ENCODE results near the gene PRRT3. TPM values are rescaled to one million over a fixed set of nuclear protein-coding genes. Genes with fewer than 3 reads are reported as not detected.

Gene PRRT3
- total and polyA plus RNA-seq, 2 donors (not counting 3 experiments of a cell fraction or from before 2014, with no cell fraction given), result 1.5 TPM

DNA sequence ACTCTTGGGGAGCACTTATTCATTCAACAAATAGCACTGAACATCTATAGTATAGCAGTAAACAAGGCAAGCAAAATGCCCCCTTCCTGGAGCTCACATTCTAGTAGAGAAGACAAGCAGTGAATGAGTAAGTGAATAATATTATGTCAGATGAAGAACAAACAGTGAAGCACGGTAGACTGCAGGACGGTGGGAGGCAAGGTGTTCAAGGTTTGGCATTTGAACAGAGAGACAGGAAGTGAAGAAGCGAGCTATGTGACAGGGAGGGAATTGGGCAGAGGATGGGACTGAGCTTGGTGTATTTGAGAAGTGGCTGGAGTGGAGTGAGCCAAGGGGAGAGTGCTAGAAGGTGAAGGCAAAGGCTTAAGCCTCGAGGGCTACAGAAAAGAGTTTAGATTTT is 17.2 kb downstream of the PRRT3 start:
- no peak overlapping the region for H3K4me3 ChIP-seq (replicated peaks in 1 of 3; ENCODE audit: insufficient read depth in 1 of 3, low read depth in 1 of 3, low read length in 3 of 3)
- POLR2A ChIA-PET, result interaction anchor here (1.5 kb wide), 1 partner anchor 11 kb away, joined by 4 read pairs; no protein-coding TSS in a partner anchor
- no peaks in the 10 kb centered on the region for H4K20me1 ChIP-seq (replicated peaks; ENCODE audit: control insufficient read depth, extremely low read depth, insufficient read depth, low read length)
- no TSS peak for BruUV-seq (replicated peaks)
- intact Hi-C loops (cut with micrococcal nuclease) (loop anchor here (1.0 to 10.0 kb wide), 5 partner anchors 43 to 800 kb away; partner anchors contain the start of gene JAGN1), dilution Hi-C loops (cut with MboI; ENCODE audit: extremely low pct_ligation_motif_present, low sequenced_read_pairs) (no loop called here)
- H3K36me3 ChIP-seq (ENCODE audit: control insufficient read depth in 2 of 2, extremely low read depth in 1 of 2, insufficient read depth in 2 of 2, low read length in 2 of 2), result peaks cover 2 to 8% of the 10 kb centered on the region in 2 experiments
- H3K27me3 ChIP-seq (ENCODE audit: control insufficient read depth in 2 of 2, insufficient read depth in 2 of 2, low read length in 2 of 2), result no peaks in the 10 kb centered on the region
- H3K9me3 ChIP-seq (replicated peaks; ENCODE audit: control insufficient read depth, insufficient read depth, low read length), result no peaks in the 10 kb centered on the region
- no peaks in the 10 kb centered on the region for H3K79me2 ChIP-seq (ENCODE audit: control insufficient read depth, insufficient read depth, low read length)
- H3K4me1 ChIP-seq (ENCODE audit: control insufficient read depth, extremely low read depth, insufficient read depth, low read length), result peaks cover 16% of the 10 kb centered on the region
- no peak for DNase-seq (ENCODE audit: low read depth, low spot score)
- TF ChIP-seq, protein P1, sequence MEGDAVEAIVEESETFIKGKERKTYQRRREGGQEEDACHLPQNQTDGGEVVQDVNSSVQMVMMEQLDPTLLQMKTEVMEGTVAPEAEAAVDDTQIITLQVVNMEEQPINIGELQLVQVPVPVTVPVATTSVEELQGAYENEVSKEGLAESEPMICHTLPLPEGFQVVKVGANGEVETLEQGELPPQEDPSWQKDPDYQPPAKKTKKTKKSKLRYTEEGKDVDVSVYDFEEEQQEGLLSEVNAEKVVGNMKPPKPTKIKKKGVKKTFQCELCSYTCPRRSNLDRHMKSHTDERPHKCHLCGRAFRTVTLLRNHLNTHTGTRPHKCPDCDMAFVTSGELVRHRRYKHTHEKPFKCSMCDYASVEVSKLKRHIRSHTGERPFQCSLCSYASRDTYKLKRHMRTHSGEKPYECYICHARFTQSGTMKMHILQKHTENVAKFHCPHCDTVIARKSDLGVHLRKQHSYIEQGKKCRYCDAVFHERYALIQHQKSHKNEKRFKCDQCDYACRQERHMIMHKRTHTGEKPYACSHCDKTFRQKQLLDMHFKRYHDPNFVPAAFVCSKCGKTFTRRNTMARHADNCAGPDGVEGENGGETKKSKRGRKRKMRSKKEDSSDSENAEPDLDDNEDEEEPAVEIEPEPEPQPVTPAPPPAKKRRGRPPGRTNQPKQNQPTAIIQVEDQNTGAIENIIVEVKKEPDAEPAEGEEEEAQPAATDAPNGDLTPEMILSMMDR (IDR thresholded peaks at IDR 0.05; ENCODE audit: extremely low read depth in 1 of 2, insufficient read depth in 1 of 2, low read depth in 1 of 2, low read length in 2 of 2), result no peak
- TF ChIP-seq MYC (IDR thresholded peaks at IDR 0.05; ENCODE audit: low read depth, low read length), result no peak
- TF ChIP-seq POLR2A (IDR thresholded peaks at IDR 0.05; ENCODE audit: low read depth, low read length), result no peak
- TF ChIP-seq POLR2AphosphoS5 (IDR thresholded peaks at IDR 0.05; ENCODE audit: insufficient read depth, low read depth, low read length), result no peak
- TF ChIP-seq EZH2 (IDR thresholded peaks at IDR 0.05; ENCODE audit: borderline replicate concordance, low read depth, low read length, severe bottlenecking), result no peak
- TF ChIP-seq JUN (IDR thresholded peaks at IDR 0.05; ENCODE audit: borderline replicate concordance, insufficient read depth, insufficient read length, low read depth), result no peak
- TF ChIP-seq FOS (IDR thresholded peaks at IDR 0.05; ENCODE audit: borderline replicate concordance, insufficient read depth, low read length), result no peak
- TF ChIP-seq GATA2 (IDR thresholded peaks at IDR 0.05; ENCODE audit: insufficient read depth, insufficient read length, low read depth, low read length), result no peak
- TF ChIP-seq, protein P2, sequence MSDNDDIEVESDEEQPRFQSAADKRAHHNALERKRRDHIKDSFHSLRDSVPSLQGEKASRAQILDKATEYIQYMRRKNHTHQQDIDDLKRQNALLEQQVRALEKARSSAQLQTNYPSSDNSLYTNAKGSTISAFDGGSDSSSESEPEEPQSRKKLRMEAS (IDR thresholded peaks at IDR 0.05; ENCODE audit: insufficient read depth, insufficient read length), result no peak
- CTCF ChIA-PET, result interaction anchor here (1.8 kb wide), 1 partner anchor 12 kb away, joined by 22 read pairs; no protein-coding TSS in a partner anchor
- H3K27ac ChIP-seq (ENCODE audit: insufficient read depth, low read depth, low read length), result no peak overlapping the region
- no peak for FAIRE-seq
- H3K9me1 ChIP-seq (replicated peaks; ENCODE audit: control insufficient read depth, extremely low read depth, insufficient read depth, low read length), result no peaks in the 10 kb centered on the region
- no peak overlapping the region for H3K9ac ChIP-seq (replicated peaks; ENCODE audit: extremely low read depth, insufficient read depth, low read length)
- H2AFZ ChIP-seq (ENCODE audit: low read depth, low read length), result no peak overlapping the region
- no peak overlapping the region for H3K4me2 ChIP-seq (ENCODE audit: insufficient read depth, low read length)
